NCI-H2171 (cell line): Measurements from ENCODE around the gene PCBP1.
"Not testable (repeated sequence)": the region's sequence is repeated elsewhere in the genome, so short reads cannot be mapped to it uniquely, and the experiment has no call there.

ENCODE experiments used
- DNase-seq: peaks from one replicate; lab custom pipeline; 2025; lab: John Stamatoyannopoulos, UW

The PCBP1 gene

GRCh38 chr2:70098032-70098431 lies 10.8 kb downstream of the PCBP1 start:
- DNase-seq: no peak

- DNase-seq: no peak
Measured at GRCh38 chr2:70099270-70099669, 12.0 kb downstream of the PCBP1 start.

GRCh38 chr2:70101174-70101573 lies 13.9 kb downstream of the PCBP1 start:
- DNase-seq: no peak

GRCh38 chr2:70101686-70102085 lies 14.4 kb downstream of the PCBP1 start:
- DNase-seq: not testable (repeated sequence)

- not testable (repeated sequence) for DNase-seq
Measured at GRCh38 chr2:70102323-70102905, 15.1 kb downstream of the PCBP1 start.

GRCh38 chr2:70103531-70104061 lies 16.3 kb downstream of the PCBP1 start:
- no peak for DNase-seq

GRCh38 chr2:70104231-70105111 lies 17.2 kb downstream of the PCBP1 start:
- DNase-seq: no peak

- not testable (repeated sequence) for DNase-seq
Measured at GRCh38 chr2:70106138-70106537, 18.9 kb downstream of the PCBP1 start.

GRCh38 chr2:70110397-70110796 lies 23.1 kb downstream of the PCBP1 start:
- not testable (repeated sequence) for DNase-seq

GRCh38 chr2:70111752-70112591 lies 24.7 kb downstream of the PCBP1 start:
- DNase-seq: peak; percentile 25

GRCh38 chr2:70113359-70114070 lies 26.2 kb downstream of the PCBP1 start:
- no peak for DNase-seq

- no peak for DNase-seq
Measured at GRCh38 chr2:70115646-70116442, 28.6 kb downstream of the PCBP1 start.

- no peak for DNase-seq
Measured at GRCh38 chr2:70116936-70117552, 29.8 kb downstream of the PCBP1 start.

- no peak for DNase-seq
Measured at GRCh38 chr2:70118798-70119454, 31.6 kb downstream of the PCBP1 start.

- no peak for DNase-seq
Measured at GRCh38 chr2:70121627-70122372, 34.5 kb downstream of the PCBP1 start.

GRCh38 chr2:70122470-70122869 lies 35.2 kb downstream of the PCBP1 start:
- DNase-seq: no peak

GRCh38 chr2:70123051-70123828 lies 36.0 kb downstream of the PCBP1 start:
- DNase-seq: no peak

- no peak for DNase-seq
Measured at GRCh38 chr2:70123829-70124116, 36.5 kb downstream of the PCBP1 start.
